Epithelial cell of proximal tubule (primary cell): ENCODE measurements around the gene FBLN2. TPM values are rescaled to one million over a fixed set of nuclear protein-coding genes. Genes with fewer than 3 reads are reported as not detected.

ENCODE experiments used
- DNase-seq: peaks from one replicate; pipeline ENCODE4 v3.0.0-alpha.2; 2011; ENCODE audit warnings: low read depth
- H3K4me3 ChIP-seq: 2 replicates; pipeline ENCODE4 v1.5.1; 2011; ENCODE audit warnings: low read depth, mild to moderate bottlenecking, low read length
- total RNA-seq: library from RNA; depleted of rRNA; stranded (reverse); fragments of >200 nt; gene quantifications from 2 replicates; pipeline ENCODE4 v1.2.3, GENCODE V29; 2015
- TF ChIP-seq, protein P1 (sequence below): conservative IDR thresholded peaks from 2 replicates; pipeline ENCODE4 v1.5.1; 2012; ENCODE audit warnings: low read depth, mild to moderate bottlenecking, low read length

FBLN2 gene
- total RNA-seq, 1 donor from 2014 or later = 1.1 TPM

- TF ChIP-seq, protein P1, sequence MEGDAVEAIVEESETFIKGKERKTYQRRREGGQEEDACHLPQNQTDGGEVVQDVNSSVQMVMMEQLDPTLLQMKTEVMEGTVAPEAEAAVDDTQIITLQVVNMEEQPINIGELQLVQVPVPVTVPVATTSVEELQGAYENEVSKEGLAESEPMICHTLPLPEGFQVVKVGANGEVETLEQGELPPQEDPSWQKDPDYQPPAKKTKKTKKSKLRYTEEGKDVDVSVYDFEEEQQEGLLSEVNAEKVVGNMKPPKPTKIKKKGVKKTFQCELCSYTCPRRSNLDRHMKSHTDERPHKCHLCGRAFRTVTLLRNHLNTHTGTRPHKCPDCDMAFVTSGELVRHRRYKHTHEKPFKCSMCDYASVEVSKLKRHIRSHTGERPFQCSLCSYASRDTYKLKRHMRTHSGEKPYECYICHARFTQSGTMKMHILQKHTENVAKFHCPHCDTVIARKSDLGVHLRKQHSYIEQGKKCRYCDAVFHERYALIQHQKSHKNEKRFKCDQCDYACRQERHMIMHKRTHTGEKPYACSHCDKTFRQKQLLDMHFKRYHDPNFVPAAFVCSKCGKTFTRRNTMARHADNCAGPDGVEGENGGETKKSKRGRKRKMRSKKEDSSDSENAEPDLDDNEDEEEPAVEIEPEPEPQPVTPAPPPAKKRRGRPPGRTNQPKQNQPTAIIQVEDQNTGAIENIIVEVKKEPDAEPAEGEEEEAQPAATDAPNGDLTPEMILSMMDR = no peak
- no peak for DNase-seq
These were observed 80.1 kb downstream of the FBLN2 start for GRCh38 chr3:13628841-13629551.

DNA sequence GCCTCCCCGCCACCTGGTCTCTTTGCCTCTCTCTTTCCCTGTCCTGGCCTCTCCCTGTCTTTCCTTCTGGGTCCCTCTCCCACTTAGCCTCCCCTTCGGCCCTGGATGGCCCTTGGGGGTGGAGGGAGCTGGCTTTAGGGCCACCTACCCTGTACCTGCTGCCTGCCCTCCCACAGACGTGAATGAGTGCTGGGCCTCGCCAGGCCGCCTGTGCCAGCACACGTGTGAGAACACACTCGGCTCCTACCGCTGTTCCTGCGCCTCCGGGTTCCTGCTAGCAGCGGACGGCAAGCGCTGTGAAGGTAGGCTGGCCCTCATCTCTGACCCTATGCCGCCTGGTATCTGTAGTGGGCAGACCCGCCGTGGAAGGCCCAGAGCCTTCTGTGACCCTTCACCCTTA is 80.7 kb downstream of the FBLN2 start:
- no peak overlapping the region for H3K4me3 ChIP-seq
- DNase-seq = no peak
- TF ChIP-seq, protein P1 = no peak

More at GRCh38 chr3:13628841-13629551, 80.1 kb downstream of the FBLN2 start:
- no peak overlapping the region for H3K4me3 ChIP-seq

DNA sequence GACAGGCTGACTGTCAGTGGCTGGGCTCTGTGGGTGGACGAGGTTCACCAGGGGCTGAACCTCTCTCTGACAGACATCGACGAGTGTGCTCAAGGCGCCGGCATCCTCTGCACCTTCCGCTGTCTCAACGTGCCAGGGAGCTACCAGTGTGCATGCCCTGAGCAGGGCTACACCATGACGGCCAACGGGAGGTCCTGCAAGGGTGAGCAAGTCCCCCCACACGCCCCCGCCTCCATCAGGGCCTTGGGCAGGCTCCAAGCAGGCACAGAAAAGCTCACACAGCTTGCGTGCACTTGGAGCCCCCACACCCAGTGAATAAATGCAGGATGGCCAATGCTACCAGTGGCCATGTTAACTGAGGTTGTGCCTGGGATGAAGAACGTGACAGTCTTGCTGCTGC is 82.3 kb downstream of the FBLN2 start:
- TF ChIP-seq, protein P1 = no peak
- no peak overlapping the region for H3K4me3 ChIP-seq
- DNase-seq = no peak

- TF ChIP-seq, protein P1 = no peak
- no peak for DNase-seq
- no peak overlapping the region for H3K4me3 ChIP-seq
These were observed 84.3 kb downstream of the FBLN2 start for GRCh38 chr3:13633176-13633575.

DNA sequence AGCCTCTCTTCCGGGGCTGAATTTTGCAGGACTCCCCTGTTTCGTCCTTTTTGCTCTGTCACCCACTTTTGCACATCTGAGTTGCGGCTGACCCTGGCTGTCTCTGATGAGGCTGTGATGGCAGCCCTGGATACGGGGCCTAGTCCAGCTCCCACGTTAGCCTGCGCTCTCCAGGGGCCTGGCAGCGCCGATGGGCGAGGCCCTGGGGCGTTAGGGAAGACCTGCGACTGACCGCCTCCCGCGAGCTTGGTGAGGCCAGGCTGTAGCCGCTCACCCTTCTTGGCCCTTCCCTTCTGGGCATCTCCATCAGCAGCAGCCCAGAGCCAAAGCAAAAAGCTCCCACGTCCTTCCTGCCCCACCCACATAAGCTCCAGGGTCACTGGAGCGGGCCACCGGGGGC is 85.2 kb downstream of the FBLN2 start:
- TF ChIP-seq, protein P1 = no peak
- no peak overlapping the region for H3K4me3 ChIP-seq
- no peak for DNase-seq

- TF ChIP-seq, protein P1 = no peak
- no peak for DNase-seq
- no peak overlapping the region for H3K4me3 ChIP-seq
These were observed 85.7 kb downstream of the FBLN2 start for GRCh38 chr3:13634615-13635014.

DNA sequence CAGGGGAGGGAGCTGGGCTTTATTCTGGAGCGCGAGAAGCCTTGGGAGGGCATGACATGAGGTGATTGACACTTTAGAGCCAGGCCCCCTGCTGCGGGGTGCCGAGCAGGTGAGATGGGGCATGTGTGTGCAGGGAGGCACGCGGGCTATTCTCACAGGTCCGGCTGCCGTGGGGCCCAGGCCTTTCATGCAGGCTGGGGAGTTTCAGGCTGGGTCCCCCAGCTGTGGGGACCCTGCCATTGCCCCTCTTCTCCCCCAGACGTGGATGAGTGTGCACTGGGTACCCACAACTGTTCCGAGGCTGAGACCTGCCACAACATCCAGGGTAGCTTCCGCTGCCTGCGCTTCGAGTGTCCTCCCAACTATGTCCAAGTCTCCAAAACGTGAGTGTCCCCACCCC is 87.3 kb downstream of the FBLN2 start:
- TF ChIP-seq, protein P1 = no peak
- no peak overlapping the region for H3K4me3 ChIP-seq
- DNase-seq = no peak
